Body of pancreas (tissue), 4 donors: ENCODE results near the gene RASGRF2.

ENCODE experiments used
- POLR2A ChIP-seq, 3 donors: fragments of 450-650 bp; IDR thresholded peaks; one replicate each; pipeline ENCODE4 v1.6.1; 2016; ENCODE audit warnings: antibody characterized with exemption in 3 of 3, mild to moderate bottlenecking in 2 of 3
- TF ChIP-seq, protein P1 (sequence below), 7 experiments: fragments of 450-650 bp in 4 of 7; fragments of 200-600 bp in 3 of 7; sonication (generic) in 3 of 7; IDR thresholded peaks; one replicate each; pipeline ENCODE4 v1.5.1; 2016 to 2019; ENCODE audit warnings: antibody characterized with exemption in 7 of 7

DNA sequence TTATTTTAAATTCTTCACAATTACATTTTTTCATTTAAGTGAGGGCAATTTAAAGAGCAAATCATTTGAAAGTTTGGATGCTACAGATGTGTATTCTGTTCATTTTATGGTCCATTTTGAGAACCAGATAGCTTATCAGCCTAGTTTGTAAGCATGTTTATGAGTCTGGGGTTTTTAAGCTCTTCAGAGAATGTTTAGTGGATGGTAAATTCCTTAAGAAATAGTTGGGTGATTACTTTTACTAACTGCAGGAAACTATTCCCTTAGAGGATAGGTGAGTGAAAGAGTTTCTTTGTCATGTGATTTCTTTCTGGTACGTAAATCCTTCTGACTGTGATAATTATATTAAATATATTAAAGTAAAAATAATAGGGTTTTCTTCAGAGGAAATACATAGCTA, 17.6 kb downstream of the RASGRF2 start:
- TF ChIP-seq, protein P1, sequence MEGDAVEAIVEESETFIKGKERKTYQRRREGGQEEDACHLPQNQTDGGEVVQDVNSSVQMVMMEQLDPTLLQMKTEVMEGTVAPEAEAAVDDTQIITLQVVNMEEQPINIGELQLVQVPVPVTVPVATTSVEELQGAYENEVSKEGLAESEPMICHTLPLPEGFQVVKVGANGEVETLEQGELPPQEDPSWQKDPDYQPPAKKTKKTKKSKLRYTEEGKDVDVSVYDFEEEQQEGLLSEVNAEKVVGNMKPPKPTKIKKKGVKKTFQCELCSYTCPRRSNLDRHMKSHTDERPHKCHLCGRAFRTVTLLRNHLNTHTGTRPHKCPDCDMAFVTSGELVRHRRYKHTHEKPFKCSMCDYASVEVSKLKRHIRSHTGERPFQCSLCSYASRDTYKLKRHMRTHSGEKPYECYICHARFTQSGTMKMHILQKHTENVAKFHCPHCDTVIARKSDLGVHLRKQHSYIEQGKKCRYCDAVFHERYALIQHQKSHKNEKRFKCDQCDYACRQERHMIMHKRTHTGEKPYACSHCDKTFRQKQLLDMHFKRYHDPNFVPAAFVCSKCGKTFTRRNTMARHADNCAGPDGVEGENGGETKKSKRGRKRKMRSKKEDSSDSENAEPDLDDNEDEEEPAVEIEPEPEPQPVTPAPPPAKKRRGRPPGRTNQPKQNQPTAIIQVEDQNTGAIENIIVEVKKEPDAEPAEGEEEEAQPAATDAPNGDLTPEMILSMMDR (IDR thresholded peaks at IDR 0.05), result no peak
- TF ChIP-seq POLR2A (IDR thresholded peaks at IDR 0.05), result no peak
